IMR-90 (cell line): ENCODE data around the gene NAT8.

Source experiments
- BHLHE40 ChIP-seq: fragments of 150-350 bp; IDR thresholded peaks from 2 replicates; pipeline ENCODE4 v1.6.1; 2016; ENCODE audit warnings: mild to moderate bottlenecking, low read depth, low read length
- CEBPB ChIP-seq: IDR thresholded peaks from 2 replicates; pipeline ENCODE4 v1.6.1; 2012; ENCODE audit warnings: low read depth, low read length, improper control_type of control experiment
- CTCF ChIP-seq: conservative IDR thresholded peaks from 2 replicates; pipeline ENCODE4 v1.5.1; 2012; ENCODE audit warnings: mild to moderate bottlenecking, low read depth, low read length, improper control_type of control experiment
- ELK1 ChIP-seq: fragments of 150-350 bp; IDR thresholded peaks from 2 replicates; pipeline ENCODE4 v1.6.1; 2016; ENCODE audit warnings: low read depth, mild to moderate bottlenecking, low read length, moderate library complexity, borderline replicate concordance
- POLR2A ChIP-seq: IDR thresholded peaks from 2 replicates; pipeline ENCODE4 v1.6.1; 2012; ENCODE audit warnings: mild to moderate bottlenecking, low read depth, low read length
- RFX5 ChIP-seq: IDR thresholded peaks from 2 replicates; pipeline ENCODE4 v1.8.0; 2012; ENCODE audit warnings: low read depth, mild to moderate bottlenecking, low read length, moderate library complexity
- SMC3 ChIP-seq: fragments of 150-350 bp; IDR thresholded peaks from 2 replicates; pipeline ENCODE4 v1.6.1; 2016; ENCODE audit warnings: low read depth, mild to moderate bottlenecking, antibody characterized with exemption, low read length, moderate library complexity

- no peak for TF ChIP-seq CTCF
- TF ChIP-seq RFX5, result no peak
- no peak for TF ChIP-seq CEBPB
- no peak for TF ChIP-seq POLR2A
- TF ChIP-seq SMC3, result no peak
- TF ChIP-seq ELK1, result no peak
- TF ChIP-seq BHLHE40, result no peak
Observed at GRCh38 chr2:73642338-73643018, at the start of gene NAT8.
